Lung (tissue), 12 donors: Measurements from ENCODE around the gene FOXJ3. TPM values are rescaled to one million over a fixed set of nuclear protein-coding genes. Genes with fewer than 3 reads are reported as not detected.

Experiments used
- ATAC-seq: fragments of 200-7000 bp; cut with Tn5 transposase; one replicate; pipeline ENCODE4 v1.9.1; 2020; ENCODE audit warnings: moderate number of reproducible peaks; ENCODE audit not compliant: insufficient read depth, low FRiP score
- DNase-seq, 3 donors: peaks; one replicate each; pipeline ENCODE4 v3.0.0-alpha.2; 2013 to 2017
- H3K27ac ChIP-seq, 2 donors: one replicate each; pipeline ENCODE4 v1.5.1; 2013; ENCODE audit warnings: mild to moderate bottlenecking in 2 of 2, moderate library complexity in 2 of 2, control low read depth in 1 of 2, inconsistent platforms in 1 of 2, low read depth in 1 of 2, low read length in 1 of 2
- H3K27me3 ChIP-seq, 3 donors: one replicate each; pipeline ENCODE4 v1.5.1; 2013; ENCODE audit warnings: low read length in 2 of 3; ENCODE audit not compliant: control insufficient read depth in 3 of 3, insufficient read depth in 3 of 3
- H3K36me3 ChIP-seq, 4 donors: one replicate each; pipeline ENCODE4 v1.5.1; 2013; ENCODE audit warnings: low read length in 4 of 4, mild to moderate bottlenecking in 1 of 4, moderate library complexity in 1 of 4; ENCODE audit not compliant: control insufficient read depth in 4 of 4, insufficient read depth in 4 of 4
- H3K4me1 ChIP-seq, 5 donors: one replicate each; pipeline ENCODE4 v1.5.1; 2013; ENCODE audit warnings: low read length in 5 of 5, mild to moderate bottlenecking in 2 of 5, moderate library complexity in 1 of 5; ENCODE audit not compliant: control insufficient read depth in 5 of 5, insufficient read depth in 5 of 5
- H3K4me3 ChIP-seq: one replicate; pipeline ENCODE4 v1.5.1; 2013; ENCODE audit warnings: mild to moderate bottlenecking, control low read depth, moderate library complexity
- H3K9ac ChIP-seq, 2 donors: one replicate each; pipeline ENCODE4 v1.5.1; 2013; ENCODE audit warnings: low read length in 2 of 2, control low read depth in 1 of 2; ENCODE audit not compliant: insufficient read depth in 1 of 2
- H3K9me3 ChIP-seq, 4 donors: one replicate each; pipeline ENCODE4 v1.5.1; 2013; ENCODE audit warnings: low read length in 3 of 4, mild to moderate bottlenecking in 1 of 4, moderate library complexity in 1 of 4; ENCODE audit not compliant: control insufficient read depth in 4 of 4, insufficient read depth in 3 of 4
- CTCF ChIP-seq: IDR thresholded peaks from 2 replicates; pipeline ENCODE4 v1.5.1; 2012; ENCODE audit warnings: mild to moderate bottlenecking; ENCODE audit errors: control extremely low read depth, extremely low read depth
- WGBS, 2 donors: extraction: QIAGEN DNeasy Blood & Tissue Kit; methylation state at CpG; one replicate each; pipeline ENCODE4 v1.1.7; 2013; 5-methylcytosine and 5-hydroxymethylcytosine counted together
- polyA plus RNA-seq, 2 donors: library from polyadenylated mRNA; stranded (reverse); fragments of 200-250 nt; gene quantifications; one replicate each; pipeline ENCODE4 v1.2.1, GENCODE V29; 2013
- total RNA-seq, 2 donors: library from RNA; depleted of rRNA in 1 of 2; stranded (reverse); fragments of >200 nt in 1 of 2; gene quantifications; one replicate each; pipeline ENCODE4 v1.2.1, GENCODE V29; 2014 to 2021
- donor health status: control.
- donor health status: control.
- donor health status: Bipolar disorder and iron deficiency.
- donor health status: healthy.
- donor health status: DM: yes; HTN: yes; CAD: no.

FOXJ3 gene
- total and polyA plus RNA-seq, 4 donors, result 11.9 to 106 (median 26.6) TPM

DNA sequence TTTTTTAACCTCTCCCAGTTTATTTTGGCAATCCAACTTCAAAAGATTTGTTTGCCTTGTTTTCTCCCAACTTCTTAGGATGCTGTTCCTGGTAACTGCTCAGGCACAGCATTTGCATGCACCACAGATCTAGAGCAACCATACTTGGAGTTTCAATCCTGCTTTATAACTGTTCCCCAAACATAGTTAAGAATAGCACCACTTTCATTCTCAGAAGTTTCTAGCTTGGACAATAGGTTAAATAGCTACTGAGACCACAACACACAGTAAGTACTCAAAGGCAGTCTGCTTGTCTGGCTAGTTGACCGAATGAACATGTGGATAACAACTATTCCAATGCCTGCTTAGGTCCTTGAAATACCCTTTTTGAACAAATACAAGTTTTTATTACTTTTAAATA is 76.8 kb downstream of the FOXJ3 start:
- Histone ChIP-seq H3K27me3 (no peaks in the 10 kb centered on the region), H3K4me3 (no peak overlapping the region), H3K9ac (no peak overlapping the region), H3K27ac (no peak overlapping the region), H3K4me1 (peaks cover 0 to 28% (median 18%) of the 10 kb centered on the region in 5 donors), H3K36me3 (peaks cover 0 to 3% (median 0%) of the 10 kb centered on the region in 4 donors), H3K9me3 (no peaks in the 10 kb centered on the region)
- DNase-seq (no peak), ATAC-seq (no peak)
- WGBS, 2 donors, result 84 to 92% methylated on average over 1 of the region's 1 CpG
- no peak for TF ChIP-seq CTCF

DNA sequence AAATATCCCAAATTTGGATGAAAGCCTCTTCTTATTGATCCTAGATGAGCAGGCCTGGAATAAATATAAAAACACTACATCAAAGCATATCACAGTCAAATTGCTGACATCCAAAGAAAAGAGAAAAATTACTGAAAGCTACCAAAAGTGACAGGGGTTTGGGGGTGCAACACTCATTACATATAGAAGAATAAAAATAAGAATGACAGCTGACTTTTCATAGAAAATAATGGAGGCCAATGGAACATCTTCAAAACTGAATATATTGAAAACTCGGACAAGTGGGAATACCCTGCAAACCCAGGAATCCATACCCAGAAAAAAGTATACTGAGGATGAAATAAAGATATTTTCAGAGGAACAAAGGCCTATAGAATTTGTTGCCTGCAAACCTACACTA is 84.0 kb downstream of the FOXJ3 start:
- Histone ChIP-seq H3K9ac (no peak overlapping the region), H3K36me3 (peaks cover 0 to 8% (median 3%) of the 10 kb centered on the region in 4 donors), H3K9me3 (peaks cover 0 to 4% (median 2%) of the 10 kb centered on the region in 4 donors), H3K4me1 (no peaks in the 10 kb centered on the region), H3K27ac (no peak overlapping the region), H3K4me3 (no peak overlapping the region), H3K27me3 (no peaks in the 10 kb centered on the region)
- WGBS, 2 donors, result 100% methylated on average over 1 of the region's 1 CpG
- no peak for DNase-seq
- TF ChIP-seq CTCF, result no peak
- ATAC-seq, result no peak

DNA sequence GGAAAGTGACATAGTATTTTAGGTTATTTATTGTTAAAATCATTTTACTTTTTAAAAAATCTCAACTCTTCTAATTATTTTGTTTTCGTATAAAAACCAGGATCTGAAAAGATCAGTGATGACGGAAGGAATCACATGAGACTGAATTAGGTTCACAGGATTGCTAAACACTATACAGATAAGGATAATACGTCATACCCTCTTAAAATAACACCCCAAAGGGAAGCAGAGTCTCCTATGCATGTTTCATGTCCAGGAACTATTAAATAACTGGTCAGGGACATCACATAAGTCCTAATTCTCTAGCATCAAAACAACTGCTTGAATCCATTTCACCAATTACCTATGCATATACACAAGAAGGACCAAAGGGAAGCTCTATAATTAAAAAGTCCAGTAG is 84.9 kb downstream of the FOXJ3 start:
- no peak for TF ChIP-seq CTCF
- no peak overlapping the region for H3K9ac ChIP-seq
- H3K4me1 ChIP-seq, result peaks cover 0 to under 1% (median 0%) of the 10 kb centered on the region in 5 donors
- no peak for DNase-seq
- 64 to 75% methylated on average over 3 of the region's 3 CpGs for WGBS, 2 donors
- ATAC-seq, result no peak
- no peak overlapping the region for H3K4me3 ChIP-seq
- H3K9me3 ChIP-seq, result peaks cover 0 to 4% (median 2%) of the 10 kb centered on the region in 4 donors
- no peak overlapping the region for H3K27ac ChIP-seq
- H3K27me3 ChIP-seq, result no peaks in the 10 kb centered on the region
- peaks cover 0 to 8% (median 3%) of the 10 kb centered on the region in 4 donors for H3K36me3 ChIP-seq
